ENCODE data around the gene PRORP. TPM values are rescaled to one million over a fixed set of nuclear protein-coding genes. Genes with fewer than 3 reads are reported as not detected.

The PRORP gene
- total and polyA plus RNA-seq, 2 of the 13 experiments (the other 11 are each of a cell fraction or from before 2014, with no cell fraction given), result 48.9 to 88.7 TPM

DNA sequence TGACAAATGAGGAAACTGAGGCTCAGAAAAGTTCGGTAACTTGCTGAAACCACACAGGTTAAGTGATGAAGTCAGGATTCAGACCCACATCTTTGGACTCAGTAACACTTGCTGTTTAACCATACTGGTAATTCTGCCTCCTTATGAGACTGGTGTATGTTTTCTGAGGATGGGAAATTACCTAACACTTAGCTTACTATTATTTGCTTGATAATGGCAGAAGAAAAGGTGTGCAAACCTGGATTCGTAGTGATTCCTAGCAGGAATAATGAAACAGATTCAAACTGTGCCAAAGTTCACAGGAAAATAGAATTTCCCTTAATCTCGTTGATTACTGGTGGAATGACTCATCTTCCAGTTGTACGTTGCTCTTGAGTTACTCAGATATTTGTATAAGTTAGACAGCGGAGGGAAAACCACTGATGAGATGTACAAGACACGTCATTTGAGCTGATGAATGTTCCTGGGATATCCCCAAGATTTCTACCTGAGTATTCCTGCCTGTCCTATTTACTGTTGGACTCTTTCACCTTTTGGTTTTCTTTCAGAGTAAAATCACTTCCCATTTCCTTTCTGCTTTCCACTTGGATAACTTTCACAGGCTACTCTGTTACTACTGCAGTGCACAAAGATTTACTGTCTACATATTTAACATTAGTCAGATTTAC is 37.5 kb downstream of the PRORP start (continued):
- TF ChIP-seq PAXIP1 (CRISPR knock-in tag; conservative IDR thresholded peaks at IDR 0.05) (peak; percentile 65), ETV5 (CRISPR knock-in tag; IDR thresholded peaks at IDR 0.05; ENCODE audit: borderline replicate concordance) (peak; percentile 62; the same call in 1 of the 2 replicates), SIX1 (CRISPR knock-in tag; IDR thresholded peaks at IDR 0.05; ENCODE audit: borderline replicate concordance) (peak; percentile 54; the same call in 1 of the 2 replicates), FOXP1 (IDR thresholded peaks at IDR 0.05) (no peak), FOXP1 (CRISPR knock-in tag; IDR thresholded peaks at IDR 0.05) (peak; percentile 54), ZMYM4 (CRISPR knock-in tag; IDR thresholded peaks at IDR 0.05) (no peak), YY1 (IDR thresholded peaks at IDR 0.05; ENCODE audit: insufficient read depth, insufficient replicate concordance, low read depth, low read length) (no peak), MED1 (CRISPR knock-in tag; IDR thresholded peaks at IDR 0.05) (peak; percentile 72), ZNF282 (IDR thresholded peaks at IDR 0.05; ENCODE audit: partially characterized antibody) (no peak), FOSL2 (CRISPR knock-in tag; IDR thresholded peaks at IDR 0.05) (peak; percentile 98), NAIF1 (CRISPR knock-in tag; IDR thresholded peaks at IDR 0.05; ENCODE audit: borderline replicate concordance) (peak; percentile 69; the same call in 1 of the 2 replicates), KAT8 (CRISPR knock-in tag; IDR thresholded peaks at IDR 0.05) (peak; percentile 68; the same call in 1 of the 2 replicates), MEIS1 (CRISPR knock-in tag; IDR thresholded peaks at IDR 0.05; ENCODE audit: borderline replicate concordance) (0 out of 2 replicates have a peak, but pooled peaks have one; percentile 3), CREB3 (CRISPR knock-in tag; IDR thresholded peaks at IDR 0.05) (no peak), MTA1 (CRISPR knock-in tag; IDR thresholded peaks at IDR 0.05; ENCODE audit: borderline replicate concordance) (no peak), THAP11 (CRISPR knock-in tag; IDR thresholded peaks at IDR 0.05) (peak; percentile 54; the same call in 1 of the 2 replicates), SRY (CRISPR knock-in tag; IDR thresholded peaks at IDR 0.05) (no peak), CREM (IDR thresholded peaks at IDR 0.05) (peak; percentile 74; the same call in 1 of the 2 replicates), CREM (CRISPR knock-in tag; IDR thresholded peaks at IDR 0.05) (no peak), MIXL1 (CRISPR knock-in tag; IDR thresholded peaks at IDR 0.05) (peak; percentile 96)
- TF ChIP-seq, protein P1, sequence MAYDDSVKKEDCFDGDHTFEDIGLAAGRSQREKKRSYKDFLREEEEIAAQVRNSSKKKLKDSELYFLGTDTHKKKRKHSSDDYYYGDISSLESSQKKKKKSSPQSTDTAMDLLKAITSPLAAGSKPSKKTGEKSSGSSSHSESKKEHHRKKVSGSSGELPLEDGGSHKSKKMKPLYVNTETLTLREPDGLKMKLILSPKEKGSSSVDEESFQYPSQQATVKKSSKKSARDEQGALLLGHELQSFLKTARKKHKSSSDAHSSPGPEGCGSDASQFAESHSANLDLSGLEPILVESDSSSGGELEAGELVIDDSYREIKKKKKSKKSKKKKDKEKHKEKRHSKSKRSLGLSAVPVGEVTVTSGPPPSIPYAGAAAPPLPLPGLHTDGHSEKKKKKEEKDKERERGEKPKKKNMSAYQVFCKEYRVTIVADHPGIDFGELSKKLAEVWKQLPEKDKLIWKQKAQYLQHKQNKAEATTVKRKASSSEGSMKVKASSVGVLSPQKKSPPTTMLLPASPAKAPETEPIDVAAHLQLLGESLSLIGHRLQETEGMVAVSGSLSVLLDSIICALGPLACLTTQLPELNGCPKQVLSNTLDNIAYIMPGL (CRISPR knock-in tag; IDR thresholded peaks at IDR 0.05; ENCODE audit: borderline replicate concordance in 1 of 2, low read depth in 1 of 2), result peak in 1 of 2 experiments; percentile 42; a peak in 1 of 4 replicates
- TF ChIP-seq, protein P2, sequence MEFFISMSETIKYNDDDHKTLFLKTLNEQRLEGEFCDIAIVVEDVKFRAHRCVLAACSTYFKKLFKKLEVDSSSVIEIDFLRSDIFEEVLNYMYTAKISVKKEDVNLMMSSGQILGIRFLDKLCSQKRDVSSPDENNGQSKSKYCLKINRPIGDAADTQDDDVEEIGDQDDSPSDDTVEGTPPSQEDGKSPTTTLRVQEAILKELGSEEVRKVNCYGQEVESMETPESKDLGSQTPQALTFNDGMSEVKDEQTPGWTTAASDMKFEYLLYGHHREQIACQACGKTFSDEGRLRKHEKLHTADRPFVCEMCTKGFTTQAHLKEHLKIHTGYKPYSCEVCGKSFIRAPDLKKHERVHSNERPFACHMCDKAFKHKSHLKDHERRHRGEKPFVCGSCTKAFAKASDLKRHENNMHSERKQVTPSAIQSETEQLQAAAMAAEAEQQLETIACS (CRISPR knock-in tag; IDR thresholded peaks at IDR 0.05), result no peak
- TF ChIP-seq, protein P3, sequence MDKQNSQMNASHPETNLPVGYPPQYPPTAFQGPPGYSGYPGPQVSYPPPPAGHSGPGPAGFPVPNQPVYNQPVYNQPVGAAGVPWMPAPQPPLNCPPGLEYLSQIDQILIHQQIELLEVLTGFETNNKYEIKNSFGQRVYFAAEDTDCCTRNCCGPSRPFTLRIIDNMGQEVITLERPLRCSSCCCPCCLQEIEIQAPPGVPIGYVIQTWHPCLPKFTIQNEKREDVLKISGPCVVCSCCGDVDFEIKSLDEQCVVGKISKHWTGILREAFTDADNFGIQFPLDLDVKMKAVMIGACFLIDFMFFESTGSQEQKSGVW (CRISPR knock-in tag; IDR thresholded peaks at IDR 0.05; ENCODE audit: borderline replicate concordance), result no peak

All from HepG2 (cell line).